ENCODE data around the gene SLC47A1.

SLC47A1 gene

DNA sequence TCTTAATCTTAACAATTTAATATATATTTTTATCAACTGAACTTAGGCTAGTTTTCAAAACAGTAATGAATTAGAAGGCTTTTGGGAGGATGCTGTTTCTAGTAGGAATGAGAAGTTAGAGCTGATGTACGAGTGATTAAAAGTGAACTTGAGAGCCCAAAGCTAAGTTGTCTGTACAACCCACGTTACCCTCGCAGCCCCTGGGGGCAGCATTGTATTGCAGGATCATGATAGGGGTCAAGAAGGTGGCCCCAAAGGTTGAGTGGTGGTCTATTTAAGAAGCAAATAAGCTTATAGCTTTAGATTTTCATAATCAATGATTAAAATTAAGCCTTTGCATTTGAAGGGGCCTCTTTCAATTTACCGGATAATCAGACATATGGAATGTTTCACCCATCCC lies 81.2 kb downstream of the SLC47A1 start:
- FAIRE-seq (no peak), DNase-seq (ENCODE audit: insufficient read length, low spot score) (no peak)
- TF ChIP-seq, protein P1, sequence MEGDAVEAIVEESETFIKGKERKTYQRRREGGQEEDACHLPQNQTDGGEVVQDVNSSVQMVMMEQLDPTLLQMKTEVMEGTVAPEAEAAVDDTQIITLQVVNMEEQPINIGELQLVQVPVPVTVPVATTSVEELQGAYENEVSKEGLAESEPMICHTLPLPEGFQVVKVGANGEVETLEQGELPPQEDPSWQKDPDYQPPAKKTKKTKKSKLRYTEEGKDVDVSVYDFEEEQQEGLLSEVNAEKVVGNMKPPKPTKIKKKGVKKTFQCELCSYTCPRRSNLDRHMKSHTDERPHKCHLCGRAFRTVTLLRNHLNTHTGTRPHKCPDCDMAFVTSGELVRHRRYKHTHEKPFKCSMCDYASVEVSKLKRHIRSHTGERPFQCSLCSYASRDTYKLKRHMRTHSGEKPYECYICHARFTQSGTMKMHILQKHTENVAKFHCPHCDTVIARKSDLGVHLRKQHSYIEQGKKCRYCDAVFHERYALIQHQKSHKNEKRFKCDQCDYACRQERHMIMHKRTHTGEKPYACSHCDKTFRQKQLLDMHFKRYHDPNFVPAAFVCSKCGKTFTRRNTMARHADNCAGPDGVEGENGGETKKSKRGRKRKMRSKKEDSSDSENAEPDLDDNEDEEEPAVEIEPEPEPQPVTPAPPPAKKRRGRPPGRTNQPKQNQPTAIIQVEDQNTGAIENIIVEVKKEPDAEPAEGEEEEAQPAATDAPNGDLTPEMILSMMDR (IDR thresholded peaks at IDR 0.05; ENCODE audit: insufficient read depth, missing control alignments): no peak

DNA sequence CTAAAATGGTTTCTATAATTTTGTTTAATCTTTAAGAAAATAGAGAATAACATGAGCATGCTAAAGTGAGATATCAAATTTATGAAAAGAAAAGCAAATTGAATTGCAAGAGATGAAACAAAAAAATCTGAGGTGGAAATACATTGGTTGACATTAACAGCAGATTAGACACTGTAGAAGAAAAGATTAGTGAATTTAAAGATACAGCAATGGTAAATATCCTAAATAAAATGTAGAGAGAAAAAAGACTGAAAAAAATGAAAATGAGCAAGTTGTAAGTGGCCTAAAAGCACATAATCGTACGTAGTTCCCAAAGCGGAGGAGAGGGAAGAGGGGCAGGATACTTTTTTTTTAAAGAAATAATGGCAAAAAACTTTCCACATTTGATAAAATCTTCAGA lies 84.4 kb downstream of the SLC47A1 start:
- FAIRE-seq (no peak), DNase-seq (ENCODE audit: insufficient read length, low spot score) (no peak)
- TF ChIP-seq, protein P1 (IDR thresholded peaks at IDR 0.05; ENCODE audit: insufficient read depth, missing control alignments): no peak

DNA sequence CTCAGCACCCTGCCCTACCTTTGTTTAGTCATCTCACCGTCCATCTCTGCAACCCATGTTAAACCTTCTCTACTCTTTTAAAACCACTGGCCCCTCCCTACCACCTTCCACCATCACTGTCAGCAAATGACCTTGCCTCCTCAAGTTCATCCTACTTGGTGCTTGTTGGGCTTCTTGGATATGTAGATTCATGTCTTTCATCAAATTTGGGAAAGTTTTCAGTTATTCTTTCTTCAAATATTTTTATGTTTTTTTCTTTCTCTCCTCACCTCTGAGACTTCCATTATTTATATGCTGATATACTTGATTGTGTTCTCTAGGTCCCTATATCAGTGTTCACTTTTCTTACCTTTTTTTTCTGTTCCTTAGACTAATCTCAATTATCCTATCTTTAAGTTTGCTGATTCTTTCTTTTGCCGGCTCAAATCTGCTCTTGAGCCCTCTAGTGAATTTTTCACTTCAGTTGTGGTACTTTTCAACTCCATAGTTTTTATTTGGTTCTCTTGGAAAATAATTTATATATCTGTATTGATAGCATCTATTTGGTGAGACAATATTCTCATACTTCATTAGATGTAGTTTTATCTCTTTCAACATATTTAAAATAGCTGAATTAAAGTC lies 86.2 kb downstream of the SLC47A1 start:
- TF ChIP-seq, protein P1 (IDR thresholded peaks at IDR 0.05; ENCODE audit: insufficient read depth, missing control alignments): no peak
- DNase-seq (ENCODE audit: insufficient read length, low spot score) (no peak), FAIRE-seq (no peak)

DNA sequence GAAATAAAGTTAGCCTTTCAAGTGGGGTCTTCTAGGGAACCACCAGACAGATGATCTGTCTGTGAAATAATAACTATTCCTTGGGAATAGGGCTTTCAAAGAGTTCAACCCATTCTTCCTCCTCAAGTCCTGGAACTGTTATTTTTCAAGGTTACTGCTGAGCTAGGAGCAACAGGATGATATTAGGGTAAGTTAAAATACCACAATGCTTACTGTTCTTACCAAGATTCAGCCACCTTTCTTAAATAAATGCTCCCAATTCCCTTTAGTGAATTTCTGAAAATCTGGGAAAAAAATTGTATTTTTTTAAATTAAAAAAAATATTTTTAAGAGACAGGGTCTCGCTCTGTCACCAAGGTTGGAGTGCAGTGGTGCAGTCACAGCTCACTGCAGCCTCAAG lies 88.0 kb downstream of the SLC47A1 start:
- FAIRE-seq (no peak), DNase-seq (ENCODE audit: insufficient read length, low spot score) (no peak)
- TF ChIP-seq, protein P1 (IDR thresholded peaks at IDR 0.05; ENCODE audit: insufficient read depth, missing control alignments): no peak

DNA sequence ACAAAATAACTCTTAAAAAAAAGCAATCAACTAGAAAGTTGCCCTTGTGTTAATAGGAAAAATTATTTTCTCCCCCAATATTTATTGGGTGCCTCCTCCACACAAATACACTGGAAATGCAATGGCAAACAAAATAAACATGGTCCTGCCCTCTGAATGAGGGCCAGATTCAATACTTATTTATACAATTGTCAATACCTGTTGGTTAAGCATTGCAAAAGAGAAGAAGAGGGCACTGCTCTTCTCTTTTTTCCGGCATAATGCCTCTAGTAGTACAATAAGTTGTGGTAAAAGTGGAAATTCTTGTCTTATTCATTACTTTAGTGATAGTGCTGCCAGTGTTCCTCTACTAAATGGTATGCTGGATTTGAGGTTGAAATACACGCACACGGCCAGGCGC lies 92.4 kb downstream of the SLC47A1 start:
- TF ChIP-seq, protein P1 (IDR thresholded peaks at IDR 0.05; ENCODE audit: insufficient read depth, missing control alignments): no peak
- FAIRE-seq (no peak), DNase-seq (ENCODE audit: insufficient read length, low spot score) (no peak)

Data from D721Med (cell line).